Mesenchymal stem cell (in vitro differentiated cells and primary cell): Measurements from ENCODE around the gene NEDD4L.

Experiments
- DNase-seq: peaks from one replicate; pipeline ENCODE4 v3.0.0-alpha.2; 2013
- H2AFZ ChIP-seq: one replicate; pipeline ENCODE4 v1.6.1; 2013; ENCODE audit warnings: low read depth, mild to moderate bottlenecking, control low read depth, inconsistent platforms, low read length, moderate library complexity
- H2AK5ac ChIP-seq: 2 replicates; pipeline ENCODE4 v1.6.1; 2013; ENCODE audit warnings: low read length, moderate library complexity, mild to moderate bottlenecking, inconsistent platforms; ENCODE audit not compliant: severe bottlenecking
- H2BK120ac ChIP-seq: one replicate; pipeline ENCODE4 v1.6.1; 2013; ENCODE audit warnings: low read depth, mild to moderate bottlenecking, inconsistent platforms, low read length, moderate library complexity
- H2BK12ac ChIP-seq, 2 experiments: one replicate each; pipeline ENCODE4 v1.6.1; 2013; ENCODE audit warnings: inconsistent platforms in 2 of 2, low read length in 2 of 2, mild to moderate bottlenecking in 2 of 2, moderate library complexity in 2 of 2, control low read depth in 1 of 2
- H2BK15ac ChIP-seq: one replicate; pipeline ENCODE4 v1.6.1; 2013; ENCODE audit warnings: mild to moderate bottlenecking, low read depth, inconsistent platforms; ENCODE audit not compliant: poor library complexity, severe bottlenecking
- H2BK5ac ChIP-seq: 2 replicates; pipeline ENCODE4 v1.6.1; 2013; ENCODE audit warnings: low read depth, mild to moderate bottlenecking, low read length, control low read depth, inconsistent platforms; ENCODE audit not compliant: poor library complexity, severe bottlenecking
- H3K14ac ChIP-seq, 2 experiments: one replicate each; pipeline ENCODE4 v1.6.1; 2013; ENCODE audit warnings: inconsistent platforms in 2 of 2, low read length in 2 of 2, control low read depth in 1 of 2, mild to moderate bottlenecking in 1 of 2, moderate library complexity in 1 of 2
- H3K18ac ChIP-seq, 2 experiments: one replicate each; pipeline ENCODE4 v1.6.1; 2013; ENCODE audit warnings: inconsistent platforms in 2 of 2, low read length in 2 of 2, control low read depth in 1 of 2, low read depth in 1 of 2, mild to moderate bottlenecking in 1 of 2
- H3K23ac ChIP-seq, 2 experiments: one replicate each; pipeline ENCODE4 v1.6.1; 2013; ENCODE audit warnings: inconsistent platforms in 2 of 2, low read length in 2 of 2, mild to moderate bottlenecking in 2 of 2, moderate library complexity in 2 of 2, control low read depth in 1 of 2
- H3K27ac ChIP-seq: 2 replicates; pipeline ENCODE4 v1.5.1; 2013; ENCODE audit warnings: mild to moderate bottlenecking, moderate library complexity, low read length, control low read depth, inconsistent platforms; ENCODE audit not compliant: poor library complexity, severe bottlenecking
- H3K27me3 ChIP-seq, 2 experiments: 2 replicates each; pipeline versions ENCODE4 v1.6.1 to v1.7.0; 2013; ENCODE audit warnings: low read length in 2 of 2, mild to moderate bottlenecking in 2 of 2, moderate library complexity in 2 of 2, control low read depth in 1 of 2, inconsistent platforms in 1 of 2; ENCODE audit not compliant: control insufficient read depth in 1 of 2, insufficient read depth in 1 of 2
- H3K36me3 ChIP-seq, 2 experiments: 2 replicates each; pipeline versions ENCODE4 v1.6.1 to v1.7.0; 2013; ENCODE audit warnings: low read length in 2 of 2, control low read depth in 1 of 2, inconsistent platforms in 1 of 2, low read depth in 1 of 2, mild to moderate bottlenecking in 1 of 2; ENCODE audit not compliant: insufficient read depth in 2 of 2, control insufficient read depth in 1 of 2
- H3K4ac ChIP-seq, 2 experiments: one replicate each; pipeline ENCODE4 v1.6.1; 2013; ENCODE audit warnings: inconsistent platforms in 2 of 2, low read length in 2 of 2, mild to moderate bottlenecking in 2 of 2, moderate library complexity in 2 of 2, control low read depth in 1 of 2, low read depth in 1 of 2
- H3K4me1 ChIP-seq: 2 replicates; pipeline ENCODE4 v1.6.1; 2013; ENCODE audit warnings: low read depth, low read length, control low read depth; ENCODE audit not compliant: control insufficient read depth, insufficient read depth
- H3K4me2 ChIP-seq: 2 replicates; pipeline ENCODE4 v1.6.1; 2013; ENCODE audit warnings: low read length, mild to moderate bottlenecking, inconsistent platforms; ENCODE audit not compliant: poor library complexity, severe bottlenecking
- H3K4me3 ChIP-seq, 2 experiments: 2 replicates each; pipeline versions ENCODE4 v1.5.1 to v1.7.0; 2013; ENCODE audit warnings: low read length in 2 of 2, mild to moderate bottlenecking in 2 of 2, control low read depth in 1 of 2, low read depth in 1 of 2; ENCODE audit not compliant: insufficient read depth in 1 of 2
- H3K79me1 ChIP-seq: replicated peaks from 2 replicates; pipeline ENCODE4 v1.6.1; 2013; ENCODE audit warnings: mild to moderate bottlenecking, control low read depth, low read length, inconsistent platforms; ENCODE audit not compliant: poor library complexity, severe bottlenecking
- H3K9ac ChIP-seq: 2 replicates; pipeline ENCODE4 v1.7.0; 2013; ENCODE audit warnings: mild to moderate bottlenecking, low read length, moderate library complexity
- H3K9me3 ChIP-seq: 2 replicates; pipeline ENCODE4 v1.7.0; 2013; ENCODE audit warnings: mild to moderate bottlenecking, low read length; ENCODE audit not compliant: control insufficient read depth
- H4K8ac ChIP-seq: one replicate; pipeline ENCODE4 v1.6.1; 2013; ENCODE audit warnings: inconsistent platforms, mild to moderate bottlenecking, low read length, moderate library complexity
- H4K91ac ChIP-seq: one replicate; pipeline ENCODE4 v1.6.1; 2013; ENCODE audit warnings: mild to moderate bottlenecking, low read length, inconsistent platforms
- WGBS: methylation state at CpG from one replicate; pipeline ENCODE4 v1.1.7; 2013; ENCODE audit warnings: mixed read lengths; 5-methylcytosine and 5-hydroxymethylcytosine counted together

The NEDD4L gene

DNA sequence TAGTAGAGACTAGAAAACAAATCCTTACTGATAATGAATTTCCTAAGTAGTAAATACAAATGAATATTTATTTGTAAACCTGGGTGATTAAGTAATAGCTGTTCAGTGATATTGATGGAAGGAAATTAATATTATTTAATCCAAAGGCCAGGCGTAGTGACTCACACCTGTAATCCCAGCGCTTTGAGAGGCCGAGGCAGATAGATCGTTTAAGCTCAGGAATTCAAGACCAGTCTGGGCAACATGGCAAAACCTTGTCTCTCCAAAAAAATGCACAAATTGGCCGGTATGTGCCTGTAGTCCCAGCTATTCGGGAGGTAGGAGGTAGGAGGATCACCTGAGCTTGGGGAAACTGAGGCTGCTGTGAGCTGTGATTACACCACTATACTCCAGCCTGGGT, 228.2 kb downstream of the NEDD4L start:
- DNase-seq: no peak
- Histone ChIP-seq H4K8ac (no peak overlapping the region), H2AFZ (no peak overlapping the region), H3K14ac (no peak overlapping the region), H3K36me3 (peaks cover 0 to 5% of the 10 kb centered on the region in 2 experiments), H3K4me3 (no peak overlapping the region), H2BK12ac (no peak overlapping the region), H3K4me1 (peaks cover 11% of the 10 kb centered on the region), H3K4ac (no peak overlapping the region), H3K18ac (no peak overlapping the region), H2BK15ac (no peak overlapping the region), H3K27ac (no peak overlapping the region), H3K79me1 (peaks cover 30% of the 10 kb centered on the region), H2AK5ac (no peak overlapping the region), H2BK120ac (no peak overlapping the region), H4K91ac (no peak overlapping the region), H3K9me3 (no peaks in the 10 kb centered on the region), H3K23ac (no peak overlapping the region), H3K27me3 (no peaks in the 10 kb centered on the region), H2BK5ac (no peak overlapping the region), H3K4me2 (no peak overlapping the region), H3K9ac (no peak overlapping the region)
- WGBS: 96% methylated on average over 5 of the region's 6 CpGs

DNA sequence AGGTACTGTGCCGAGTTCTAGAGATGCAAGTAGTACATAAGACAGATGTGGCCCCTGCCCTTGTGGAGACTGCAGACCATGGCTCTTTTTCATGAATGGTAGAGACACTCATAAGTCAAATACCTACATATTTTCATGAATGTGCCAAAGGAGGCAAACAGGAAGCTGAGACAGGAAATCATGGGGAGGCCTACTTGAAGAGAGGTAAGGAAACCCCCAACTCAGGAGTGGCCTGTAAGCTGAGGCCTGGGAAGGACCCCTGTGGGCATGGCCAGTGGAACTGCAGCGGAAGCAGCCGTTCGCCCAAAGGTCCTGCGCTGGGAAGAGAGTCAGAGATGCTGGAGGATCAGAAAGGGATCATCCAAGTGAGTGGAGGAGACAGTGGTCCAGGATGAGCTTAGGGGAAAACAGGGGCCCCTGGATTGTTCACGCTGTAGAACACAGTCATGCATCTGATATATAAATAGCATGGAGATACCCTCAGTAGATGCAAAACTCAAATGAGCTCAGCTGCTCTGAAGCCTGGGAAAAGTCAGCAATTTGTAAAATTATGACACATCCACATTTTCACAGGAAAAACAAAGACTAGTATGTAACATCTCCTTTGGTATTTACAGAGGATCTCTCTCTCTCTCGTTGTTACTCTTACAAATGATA, 228.9 kb downstream of the NEDD4L start:
- Histone ChIP-seq H3K9me3 (no peaks in the 10 kb centered on the region), H2BK12ac (no peak overlapping the region), H3K9ac (no peak overlapping the region), H3K27ac (no peak overlapping the region), H3K79me1 (peaks cover 24% of the 10 kb centered on the region), H2BK120ac (no peak overlapping the region), H2AK5ac (no peak overlapping the region), H3K27me3 (no peaks in the 10 kb centered on the region), H3K18ac (no peak overlapping the region), H4K91ac (no peak overlapping the region), H3K4me2 (no peak overlapping the region), H3K4ac (no peak overlapping the region), H2BK15ac (no peak overlapping the region), H2BK5ac (no peak overlapping the region), H2AFZ (no peak overlapping the region), H4K8ac (no peak overlapping the region), H3K4me1 (peaks cover 12% of the 10 kb centered on the region), H3K23ac (no peak overlapping the region), H3K4me3 (no peak overlapping the region), H3K36me3 (peaks cover 0 to 5% of the 10 kb centered on the region in 2 experiments), H3K14ac (no peak overlapping the region)
- WGBS: 86% methylated on average over 5 of the region's 7 CpGs
- no peak for DNase-seq

DNA sequence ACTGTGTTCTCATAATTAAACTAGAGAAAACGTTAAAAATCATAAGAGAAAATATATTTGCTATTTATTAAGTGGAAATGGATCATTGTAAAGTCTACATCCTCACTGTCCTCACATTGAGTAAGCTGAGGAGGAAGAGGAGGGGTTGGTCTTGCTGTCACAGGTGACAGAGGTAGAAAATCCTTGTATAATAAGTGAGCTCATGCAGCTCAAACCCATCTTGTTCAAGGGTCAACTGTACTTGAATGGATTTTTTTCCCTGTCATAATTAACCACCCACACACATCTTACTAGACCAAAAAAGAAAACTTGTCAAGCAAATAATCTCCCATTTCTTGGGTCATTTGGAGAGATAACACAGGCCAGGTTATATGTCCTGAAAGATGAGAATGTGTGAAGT, 231.2 kb downstream of the NEDD4L start:
- no CpG with 5 or more reads among the region's 1 CpG for whole genome bisulfite sequencing
- Histone ChIP-seq H2BK5ac (no peak overlapping the region), H3K23ac (no peak overlapping the region)

DNA sequence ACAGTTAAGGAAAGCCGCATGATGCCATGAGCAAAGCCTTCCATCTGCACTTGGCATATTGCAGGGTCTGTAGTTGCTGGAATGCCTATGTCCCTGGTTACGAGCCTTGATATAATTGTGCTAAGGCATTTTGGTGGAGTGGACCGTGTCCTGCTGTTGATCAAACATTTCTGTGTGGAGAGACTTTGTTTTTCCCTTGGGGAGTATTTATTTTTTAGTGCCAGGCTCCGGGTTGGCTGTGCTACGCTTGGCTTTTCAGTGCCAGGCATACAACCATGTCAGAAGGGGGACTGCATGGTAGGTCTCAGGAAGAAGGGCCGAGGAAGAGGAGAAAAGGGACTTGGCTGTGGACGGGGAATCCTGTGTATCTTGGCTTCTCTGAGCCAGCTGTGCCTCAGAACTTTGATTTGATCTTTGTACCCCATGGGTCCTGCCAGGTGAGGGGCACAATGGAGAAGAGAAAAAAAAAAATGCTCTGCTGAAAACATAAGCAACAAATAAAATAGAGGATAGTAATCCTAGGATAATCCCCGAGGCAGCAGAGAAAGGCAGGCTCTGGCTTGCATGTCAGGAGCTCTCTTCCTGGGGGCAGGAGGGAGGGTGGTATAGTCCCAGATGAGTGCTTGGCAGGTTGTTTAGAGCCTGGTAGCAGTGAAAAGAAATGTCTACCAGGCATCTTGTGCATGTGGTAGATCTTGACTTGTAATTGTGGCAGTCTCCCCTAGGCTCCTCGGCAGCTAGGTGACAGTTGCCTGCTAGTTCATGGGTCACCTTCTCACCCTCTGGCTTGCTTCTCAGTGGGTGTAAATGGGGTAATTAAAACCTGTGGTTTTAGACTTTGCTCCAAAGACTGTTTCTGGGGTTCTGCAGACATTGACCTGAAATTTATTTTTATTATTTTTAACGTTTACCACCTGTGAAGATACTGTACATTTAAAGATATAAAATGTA, 233.0 kb downstream of the NEDD4L start:
- H2BK12ac ChIP-seq: no peak overlapping the region
- no peak overlapping the region for H3K27ac ChIP-seq
- H3K36me3 ChIP-seq: peaks cover 0 to 5% of the 10 kb centered on the region in 2 experiments
- no peak overlapping the region for H2BK120ac ChIP-seq
- no peak overlapping the region for H3K18ac ChIP-seq
- no peak overlapping the region for H4K8ac ChIP-seq
- H3K9me3 ChIP-seq: no peaks in the 10 kb centered on the region
- no peak overlapping the region for H2AFZ ChIP-seq
- no peak overlapping the region for H2BK15ac ChIP-seq
- H3K9ac ChIP-seq: no peak overlapping the region
- DNase-seq: no peak
- WGBS: 91% methylated on average over 9 of the region's 10 CpGs
- H3K4me1 ChIP-seq: peaks cover 7% of the 10 kb centered on the region
- H4K91ac ChIP-seq: no peak overlapping the region
- H2BK5ac ChIP-seq: no peak overlapping the region
- no peak overlapping the region for H2AK5ac ChIP-seq
- H3K79me1 ChIP-seq: peaks cover 34% of the 10 kb centered on the region
- no peak overlapping the region for H3K4me3 ChIP-seq
- no peak overlapping the region for H3K14ac ChIP-seq
- no peak overlapping the region for H3K23ac ChIP-seq
- H3K27me3 ChIP-seq: no peaks in the 10 kb centered on the region
- no peak overlapping the region for H3K4me2 ChIP-seq
- H3K4ac ChIP-seq: no peak overlapping the region

More for the DNA sequence above, 231.2 kb downstream of the NEDD4L start:
- Histone ChIP-seq H3K79me1 (peaks cover 31% of the 10 kb centered on the region), H2BK15ac (no peak overlapping the region), H3K4me1 (peaks cover 6% of the 10 kb centered on the region), H3K27ac (no peak overlapping the region), H3K14ac (no peak overlapping the region), H4K8ac (no peak overlapping the region), H3K4me2 (no peak overlapping the region), H4K91ac (no peak overlapping the region), H3K9ac (no peak overlapping the region), H2BK120ac (no peak overlapping the region), H2AFZ (no peak overlapping the region), H3K4ac (no peak overlapping the region), H2AK5ac (no peak overlapping the region), H3K27me3 (no peaks in the 10 kb centered on the region), H3K36me3 (peaks cover 0 to 5% of the 10 kb centered on the region in 2 experiments), H3K18ac (no peak overlapping the region), H3K9me3 (no peaks in the 10 kb centered on the region), H3K4me3 (no peak overlapping the region), H2BK12ac (no peak overlapping the region)
- DNase-seq: no peak
